IMR-90 (cell line): ENCODE data around the gene MEGF6. TPM values are rescaled to one million over a fixed set of nuclear protein-coding genes. Genes with fewer than 3 reads are reported as not detected.

Source experiments
- ATAC-seq: fragments of 200-7000 bp; cut with Tn5 transposase; 2 replicates; pipeline ENCODE4 v1.9.1; 2020; ENCODE audit warnings: low read depth, mild to moderate bottlenecking, moderate library complexity
- BruUV-seq: library from RNA; stranded (reverse); fragments of 400-500 nt; replicated peaks from 2 replicates; lab custom pipeline; 2021; lab: Mats Ljungman, UMichigan
- CTCF ChIA-PET: fragments of 300-600 bp; formaldehyde crosslinking; extraction: SDS; loops from one replicate; lab custom pipeline; 2021; ENCODE audit warnings: antibody characterized with exemption; lab: Yijun Ruan, JAX
- POLR2A ChIA-PET: fragments of 300-600 bp; sonication (Branson Sonifier 250); formaldehyde crosslinking; loops from one replicate; lab custom pipeline; 2022; ENCODE audit warnings: antibody characterized with exemption; ENCODE audit not compliant: unreplicated experiment; lab: Charles Lee
- DNase-seq: peaks from one replicate; pipeline ENCODE4 v3.0.0; 2013
- H2AFZ ChIP-seq: replicated peaks from 2 replicates; pipeline ENCODE3; 2013; ENCODE audit warnings: low read length, mild to moderate bottlenecking; ENCODE audit not compliant: poor library complexity
- H2AK5ac ChIP-seq: 2 replicates; pipeline ENCODE4 v1.6.1; 2013; ENCODE audit warnings: low read depth, low read length, inconsistent platforms
- H2AK9ac ChIP-seq: replicated peaks from 2 replicates; pipeline ENCODE3; 2013; ENCODE audit warnings: mild to moderate bottlenecking, low read depth, low read length, moderate library complexity; ENCODE audit not compliant: poor library complexity
- H2BK120ac ChIP-seq: 2 replicates; pipeline ENCODE4 v1.6.1; 2013; ENCODE audit warnings: low read depth, low read length, inconsistent platforms
- H2BK15ac ChIP-seq: 3 replicates; pipeline ENCODE4 v1.6.1; 2013; ENCODE audit warnings: low read depth, low read length, inconsistent platforms
- H2BK20ac ChIP-seq: 2 replicates; pipeline ENCODE4 v1.6.1; 2013; ENCODE audit warnings: low read depth, mild to moderate bottlenecking, inconsistent platforms, low read length, moderate library complexity
- H2BK5ac ChIP-seq: 2 replicates; pipeline ENCODE4 v1.6.1; 2013; ENCODE audit warnings: mild to moderate bottlenecking, low read depth, low read length, inconsistent platforms; ENCODE audit not compliant: poor library complexity, severe bottlenecking
- H3K14ac ChIP-seq: replicated peaks from 2 replicates; pipeline ENCODE4 v1.6.1; 2013; ENCODE audit warnings: low read depth, low read length, inconsistent platforms
- H3K18ac ChIP-seq: 2 replicates; pipeline ENCODE4 v1.6.1; 2013; ENCODE audit warnings: low read depth, low read length, control low read depth
- H3K23ac ChIP-seq: 2 replicates; pipeline ENCODE4 v1.6.1; 2013; ENCODE audit warnings: low read depth, low read length, inconsistent platforms
- H3K27ac ChIP-seq: 2 replicates; pipeline ENCODE4 v1.5.1; 2013; ENCODE audit warnings: mild to moderate bottlenecking, control low read depth, low read length; ENCODE audit not compliant: insufficient read depth
- H3K27me3 ChIP-seq: 2 replicates; pipeline ENCODE4 v1.6.1; 2013; ENCODE audit warnings: low read length; ENCODE audit not compliant: control insufficient read depth, insufficient read depth
- H3K36me3 ChIP-seq: 2 replicates; pipeline ENCODE4 v1.6.1; 2013; ENCODE audit warnings: low read length, mixed read lengths; ENCODE audit not compliant: control insufficient read depth, insufficient read depth
- H3K4ac ChIP-seq: 2 replicates; pipeline ENCODE4 v1.6.1; 2013; ENCODE audit warnings: low read depth, low read length, inconsistent platforms
- H3K4me1 ChIP-seq: 2 replicates; pipeline ENCODE4 v1.6.1; 2013; ENCODE audit warnings: low read length, mixed read lengths; ENCODE audit not compliant: control insufficient read depth, insufficient read depth
- H3K4me2 ChIP-seq: 2 replicates; pipeline ENCODE4 v1.6.1; 2013; ENCODE audit warnings: low read depth, mild to moderate bottlenecking, control low read depth, low read length, moderate library complexity
- H3K4me3 ChIP-seq: 2 replicates; pipeline ENCODE4 v1.5.1; 2013; ENCODE audit warnings: low read depth, mild to moderate bottlenecking, control low read depth, low read length, moderate library complexity; ENCODE audit not compliant: insufficient read depth
- H3K56ac ChIP-seq: 2 replicates; pipeline ENCODE4 v1.6.1; 2013; ENCODE audit warnings: low read length, inconsistent platforms; ENCODE audit not compliant: insufficient read depth; ENCODE audit errors: extremely low read depth
- H3K79me1 ChIP-seq, 2 experiments: 2 replicates each; pipeline ENCODE4 v1.6.1; 2013; ENCODE audit warnings: low read length in 2 of 2, inconsistent platforms in 1 of 2, low read depth in 1 of 2
- H3K9ac ChIP-seq: 2 replicates; pipeline ENCODE4 v1.6.1; 2013; ENCODE audit warnings: low read depth, low read length, control low read depth
- H3K9me1 ChIP-seq: 2 replicates; pipeline ENCODE4 v1.6.1; 2013; ENCODE audit warnings: low read length, inconsistent platforms; ENCODE audit not compliant: insufficient read depth
- H3K9me3 ChIP-seq: 2 replicates; pipeline ENCODE4 v1.6.1; 2013; ENCODE audit warnings: low read length; ENCODE audit not compliant: control insufficient read depth, insufficient read depth
- H4K20me1 ChIP-seq: 2 replicates; pipeline ENCODE4 v1.6.1; 2013; ENCODE audit warnings: low read length, inconsistent platforms; ENCODE audit not compliant: insufficient read depth
- H4K5ac ChIP-seq: 2 replicates; pipeline ENCODE4 v1.6.1; 2013; ENCODE audit warnings: mild to moderate bottlenecking, low read depth, low read length, control low read depth
- H4K8ac ChIP-seq, 2 experiments: 2 replicates each; pipeline ENCODE4 v1.6.1; 2013; ENCODE audit warnings: low read depth in 2 of 2, low read length in 2 of 2, control low read depth in 1 of 2, inconsistent platforms in 1 of 2
- H4K91ac ChIP-seq: 2 replicates; pipeline ENCODE4 v1.6.1; 2013; ENCODE audit warnings: low read depth, low read length, inconsistent platforms; ENCODE audit not compliant: insufficient read depth
- BHLHE40 ChIP-seq: fragments of 150-350 bp; IDR thresholded peaks from 2 replicates; pipeline ENCODE4 v1.6.1; 2016; ENCODE audit warnings: mild to moderate bottlenecking, low read depth, low read length
- CEBPB ChIP-seq: IDR thresholded peaks from 2 replicates; pipeline ENCODE4 v1.6.1; 2012; ENCODE audit warnings: low read depth, low read length, improper control_type of control experiment
- CHD1 ChIP-seq: IDR thresholded peaks from 2 replicates; pipeline ENCODE4 v1.6.1; 2012; ENCODE audit warnings: low read depth, low read length, improper control_type of control experiment
- ELK1 ChIP-seq: fragments of 150-350 bp; IDR thresholded peaks from 2 replicates; pipeline ENCODE4 v1.6.1; 2016; ENCODE audit warnings: low read depth, mild to moderate bottlenecking, low read length, moderate library complexity, borderline replicate concordance
- FOS ChIP-seq: fragments of 150-350 bp; IDR thresholded peaks from 2 replicates; pipeline ENCODE4 v1.6.1; 2016; ENCODE audit warnings: low read depth, low read length
- MAFK ChIP-seq: IDR thresholded peaks from 2 replicates; pipeline ENCODE4 v1.6.1; 2012; ENCODE audit warnings: low read depth, low read length, improper control_type of control experiment
- MAZ ChIP-seq: IDR thresholded peaks from 2 replicates; pipeline ENCODE4 v1.6.1; 2012; ENCODE audit warnings: low read depth, mild to moderate bottlenecking, low read length, improper control_type of control experiment, moderate library complexity, borderline replicate concordance
- MXI1 ChIP-seq: IDR thresholded peaks from 2 replicates; pipeline ENCODE4 v1.6.1; 2012; ENCODE audit warnings: low read depth, mild to moderate bottlenecking, low read length, moderate library complexity, borderline replicate concordance
- NFE2L2 ChIP-seq: fragments of 150-350 bp; IDR thresholded peaks from 2 replicates; pipeline ENCODE4 v1.6.1; 2016; ENCODE audit warnings: low read depth, mild to moderate bottlenecking, low read length
- POLR2A ChIP-seq: IDR thresholded peaks from 2 replicates; pipeline ENCODE4 v1.6.1; 2012; ENCODE audit warnings: mild to moderate bottlenecking, low read depth, low read length
- RAD21 ChIP-seq: IDR thresholded peaks from 2 replicates; pipeline ENCODE4 v1.6.1; 2012; ENCODE audit warnings: low read length, improper control_type of control experiment
- RCOR1 ChIP-seq: IDR thresholded peaks from 2 replicates; pipeline ENCODE4 v1.6.1; 2012; ENCODE audit warnings: mild to moderate bottlenecking, low read length, improper control_type of control experiment; ENCODE audit not compliant: insufficient replicate concordance
- RFX5 ChIP-seq: IDR thresholded peaks from 2 replicates; pipeline ENCODE4 v1.8.0; 2012; ENCODE audit warnings: low read depth, mild to moderate bottlenecking, low read length, moderate library complexity
- SMC3 ChIP-seq: fragments of 150-350 bp; IDR thresholded peaks from 2 replicates; pipeline ENCODE4 v1.6.1; 2016; ENCODE audit warnings: low read depth, mild to moderate bottlenecking, antibody characterized with exemption, low read length, moderate library complexity
- WGBS, 2 experiments: methylation state at CpG; one replicate each; pipeline versions ENCODE4 v1.1.5 to v1.1.7; 2013; ENCODE audit warnings: missing lambda C conversion rate in 2 of 2; ENCODE audit not compliant: insufficient read length in 1 of 2; ENCODE audit errors: extremely low coverage in 2 of 2; 5-methylcytosine and 5-hydroxymethylcytosine counted together
- dilution Hi-C: fragments of 300-500 bp; cut with HindIII; formaldehyde crosslinking; loops from one replicate; pipeline ENCODE4 v1.14.3; 2018; ENCODE audit warnings: low sequenced_read_pairs; ENCODE audit not compliant: unreplicated experiment
- in situ Hi-C: fragments of 300-500 bp; cut with MboI; formaldehyde crosslinking; loops from 3 replicates; pipeline ENCODE4 v1.14.3; 2019; ENCODE audit warnings: low sequenced_read_pairs, inconsistent platforms, mixed read lengths
- intact Hi-C: fragments of 100-400 bp; cut with micrococcal nuclease; formaldehyde crosslinking; loops from 2 replicates; pipeline ENCODE4 v1.10.0; 2022
- polyA plus RNA-seq, 3 experiments: library from polyadenylated mRNA; depleted of rRNA; stranded (reverse); fragments of >200 nt; gene quantifications; 2 replicates each; pipeline ENCODE4 v1.2.3, GENCODE V29; 2012; ENCODE audit warnings: low replicate concordance in 1 of 3
- total RNA-seq: library from RNA; depleted of rRNA; stranded (reverse); fragments of >200 nt; gene quantifications from 2 replicates; pipeline ENCODE4 v1.2.3, GENCODE V29; 2012
- TF ChIP-seq, protein P1 (sequence below): fragments of 150-350 bp; IDR thresholded peaks from 2 replicates; pipeline ENCODE4 v1.6.1; 2017; ENCODE audit warnings: mild to moderate bottlenecking, antibody characterized with exemption, low read length, low read depth
- TF ChIP-seq, protein P2 (sequence below): conservative IDR thresholded peaks from 2 replicates; pipeline ENCODE4 v1.5.1; 2012; ENCODE audit warnings: mild to moderate bottlenecking, low read depth, low read length, improper control_type of control experiment

The MEGF6 gene
- total and polyA plus RNA-seq, 2 of the 4 experiments (the other 2 are of a cell fraction): 0.72 to 4.1 TPM

- ATAC-seq: no peak
- intact Hi-C loops: no loop called here
- H2BK20ac ChIP-seq: no peak overlapping the region
- no TSS peak for BruUV-seq
- H2AK5ac ChIP-seq: no peak overlapping the region
- 87% methylated on average over 3 of the region's 12 CpGs; no CpG with 5 or more reads in 1 of the 2 experiments for WGBS, 2 experiments
- POLR2A ChIA-PET: no interaction called here
- TF ChIP-seq, protein P1, sequence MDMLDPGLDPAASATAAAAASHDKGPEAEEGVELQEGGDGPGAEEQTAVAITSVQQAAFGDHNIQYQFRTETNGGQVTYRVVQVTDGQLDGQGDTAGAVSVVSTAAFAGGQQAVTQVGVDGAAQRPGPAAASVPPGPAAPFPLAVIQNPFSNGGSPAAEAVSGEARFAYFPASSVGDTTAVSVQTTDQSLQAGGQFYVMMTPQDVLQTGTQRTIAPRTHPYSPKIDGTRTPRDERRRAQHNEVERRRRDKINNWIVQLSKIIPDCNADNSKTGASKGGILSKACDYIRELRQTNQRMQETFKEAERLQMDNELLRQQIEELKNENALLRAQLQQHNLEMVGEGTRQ: no peak
- TF ChIP-seq CEBPB: no peak
- TF ChIP-seq SMC3: no peak
- no peak for TF ChIP-seq MAFK
- no peak for TF ChIP-seq CHD1
- no peak for TF ChIP-seq MXI1
- TF ChIP-seq POLR2A: no peak
- no peak for TF ChIP-seq FOS
- TF ChIP-seq RAD21: no peak
- TF ChIP-seq BHLHE40: no peak
- no peak for TF ChIP-seq RCOR1
- no peak for TF ChIP-seq NFE2L2
- no peak for TF ChIP-seq RFX5
- no peak for TF ChIP-seq ELK1
- TF ChIP-seq, protein P2, sequence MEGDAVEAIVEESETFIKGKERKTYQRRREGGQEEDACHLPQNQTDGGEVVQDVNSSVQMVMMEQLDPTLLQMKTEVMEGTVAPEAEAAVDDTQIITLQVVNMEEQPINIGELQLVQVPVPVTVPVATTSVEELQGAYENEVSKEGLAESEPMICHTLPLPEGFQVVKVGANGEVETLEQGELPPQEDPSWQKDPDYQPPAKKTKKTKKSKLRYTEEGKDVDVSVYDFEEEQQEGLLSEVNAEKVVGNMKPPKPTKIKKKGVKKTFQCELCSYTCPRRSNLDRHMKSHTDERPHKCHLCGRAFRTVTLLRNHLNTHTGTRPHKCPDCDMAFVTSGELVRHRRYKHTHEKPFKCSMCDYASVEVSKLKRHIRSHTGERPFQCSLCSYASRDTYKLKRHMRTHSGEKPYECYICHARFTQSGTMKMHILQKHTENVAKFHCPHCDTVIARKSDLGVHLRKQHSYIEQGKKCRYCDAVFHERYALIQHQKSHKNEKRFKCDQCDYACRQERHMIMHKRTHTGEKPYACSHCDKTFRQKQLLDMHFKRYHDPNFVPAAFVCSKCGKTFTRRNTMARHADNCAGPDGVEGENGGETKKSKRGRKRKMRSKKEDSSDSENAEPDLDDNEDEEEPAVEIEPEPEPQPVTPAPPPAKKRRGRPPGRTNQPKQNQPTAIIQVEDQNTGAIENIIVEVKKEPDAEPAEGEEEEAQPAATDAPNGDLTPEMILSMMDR: no peak
- no peak for TF ChIP-seq MAZ
- H3K27me3 ChIP-seq: no peaks in the 10 kb centered on the region
- H3K56ac ChIP-seq: no peak overlapping the region
- no peaks in the 10 kb centered on the region for H3K9me3 ChIP-seq
- no peak overlapping the region for H3K14ac ChIP-seq
- no peak overlapping the region for H2BK120ac ChIP-seq
- H2AK9ac ChIP-seq: no peak overlapping the region
- no peak overlapping the region for H4K5ac ChIP-seq
- dilution Hi-C loops: no loop called here
- H2BK15ac ChIP-seq: no peak overlapping the region
- H3K27ac ChIP-seq: no peak overlapping the region
- no peaks in the 10 kb centered on the region; the same call in 1 of the 2 replicates for H3K9me1 ChIP-seq
- no peak for DNase-seq
- no peak overlapping the region for H2AFZ ChIP-seq
- H3K23ac ChIP-seq: no peak overlapping the region
- peaks cover 7 to 20% of the 10 kb centered on the region in 2 experiments; a peak in 3 of 4 replicates for H3K79me1 ChIP-seq
- no peak overlapping the region for H2BK5ac ChIP-seq
- no peaks in the 10 kb centered on the region; the same call in 1 of the 2 replicates for H4K20me1 ChIP-seq
- peaks cover 10% of the 10 kb centered on the region for H3K4me1 ChIP-seq
- no peak overlapping the region for H3K9ac ChIP-seq
- no peak overlapping the region for H3K4me3 ChIP-seq
- no peak overlapping the region for H4K8ac ChIP-seq
- CTCF ChIA-PET: interaction anchor here (0.6 to 1.2 kb wide), 6 partner anchors 56 to 168 kb away, joined by 3 to 4 read pairs (median 4); no protein-coding TSS in a partner anchor
- H3K4me2 ChIP-seq: no peak overlapping the region
- in situ Hi-C loops: loop anchor here (5.0 kb wide), 2 partner anchors 63 to 133 kb away; no protein-coding TSS in a partner anchor
- H4K91ac ChIP-seq: no peak overlapping the region
- H3K4ac ChIP-seq: no peak overlapping the region
- H3K18ac ChIP-seq: no peak overlapping the region
- no peaks in the 10 kb centered on the region for H3K36me3 ChIP-seq
Observed at GRCh38 chr1:3620708-3621107, 9.4 kb upstream of the MEGF6 start.
